ENCODE measurements around the gene HPD.

HPD gene

DNA sequence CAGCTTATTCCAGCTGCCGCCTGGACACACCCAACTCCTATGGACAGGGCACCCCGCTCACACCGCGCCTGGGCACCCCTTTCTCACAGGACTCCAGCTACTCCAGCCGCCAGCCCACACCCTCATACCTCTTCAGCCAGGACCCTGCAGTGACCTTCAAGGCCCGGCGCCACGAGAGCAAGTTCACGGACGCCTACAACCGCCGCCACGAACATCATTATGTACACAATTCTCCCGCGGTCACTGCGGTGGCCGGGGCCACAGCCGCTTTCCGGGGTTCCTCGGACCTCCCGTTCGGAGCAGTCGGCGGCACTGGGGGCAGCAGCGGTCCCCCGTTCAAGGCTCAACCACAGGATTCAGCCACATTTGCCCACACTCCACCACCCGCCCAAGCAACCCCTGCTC is 48.9 kb downstream of the HPD start:
- DNase-seq: no peak

DNA sequence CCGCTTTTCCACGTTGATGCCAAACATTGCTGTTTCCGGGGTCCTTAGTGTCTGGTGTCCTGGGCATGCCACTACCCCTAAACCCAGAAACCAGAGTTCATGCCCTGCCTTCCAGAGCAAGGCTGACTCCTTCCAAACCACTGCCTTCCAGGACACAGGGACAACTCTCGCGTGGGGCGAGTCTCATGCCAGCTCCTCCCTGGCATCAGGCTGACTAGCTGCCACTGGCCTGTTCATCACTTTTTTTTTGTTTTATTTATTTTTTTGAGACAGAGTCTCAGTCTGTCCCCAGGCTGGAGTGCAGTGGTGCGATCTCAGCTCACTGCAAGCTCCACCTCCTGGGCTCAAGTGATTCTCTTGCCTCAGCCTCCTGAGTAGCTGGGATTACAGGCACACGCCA is 50.0 kb downstream of the HPD start:
- DNase-seq: no peak

DNA sequence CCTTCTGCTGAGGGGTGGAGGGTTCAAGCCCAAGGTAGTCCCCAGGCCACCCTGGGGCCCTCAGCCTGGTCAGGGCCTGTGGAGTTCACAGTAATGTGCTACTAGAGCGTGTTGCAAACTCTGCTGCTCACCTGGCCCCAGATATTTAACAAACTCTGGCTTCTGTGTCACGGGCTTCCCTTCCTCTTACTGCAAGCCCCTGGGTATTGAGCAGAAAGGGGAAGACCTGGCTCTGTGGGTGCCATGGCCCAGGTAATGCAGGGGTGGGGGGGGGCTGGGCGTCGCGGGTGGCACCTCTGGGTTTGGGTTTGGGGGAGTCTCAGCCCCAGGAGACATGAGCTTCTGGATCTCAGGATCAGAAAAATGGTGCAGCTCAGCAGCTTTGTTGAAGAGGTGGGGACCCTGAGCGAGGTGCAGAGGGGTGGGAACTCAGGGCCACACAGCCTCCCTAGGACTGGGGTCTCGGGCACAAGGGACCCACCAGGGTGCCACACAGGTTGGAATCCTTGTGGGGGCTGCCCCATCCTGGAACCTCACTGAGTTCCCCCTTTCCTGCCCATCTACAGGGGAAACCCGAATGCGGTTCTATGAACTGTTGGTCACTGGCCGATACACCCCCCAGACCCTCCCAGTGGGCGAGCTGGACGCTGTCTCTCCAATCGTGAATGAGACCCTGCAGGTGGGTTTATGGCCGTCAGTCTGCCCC is 50.9 kb downstream of the HPD start:
- no peak for DNase-seq

DNA sequence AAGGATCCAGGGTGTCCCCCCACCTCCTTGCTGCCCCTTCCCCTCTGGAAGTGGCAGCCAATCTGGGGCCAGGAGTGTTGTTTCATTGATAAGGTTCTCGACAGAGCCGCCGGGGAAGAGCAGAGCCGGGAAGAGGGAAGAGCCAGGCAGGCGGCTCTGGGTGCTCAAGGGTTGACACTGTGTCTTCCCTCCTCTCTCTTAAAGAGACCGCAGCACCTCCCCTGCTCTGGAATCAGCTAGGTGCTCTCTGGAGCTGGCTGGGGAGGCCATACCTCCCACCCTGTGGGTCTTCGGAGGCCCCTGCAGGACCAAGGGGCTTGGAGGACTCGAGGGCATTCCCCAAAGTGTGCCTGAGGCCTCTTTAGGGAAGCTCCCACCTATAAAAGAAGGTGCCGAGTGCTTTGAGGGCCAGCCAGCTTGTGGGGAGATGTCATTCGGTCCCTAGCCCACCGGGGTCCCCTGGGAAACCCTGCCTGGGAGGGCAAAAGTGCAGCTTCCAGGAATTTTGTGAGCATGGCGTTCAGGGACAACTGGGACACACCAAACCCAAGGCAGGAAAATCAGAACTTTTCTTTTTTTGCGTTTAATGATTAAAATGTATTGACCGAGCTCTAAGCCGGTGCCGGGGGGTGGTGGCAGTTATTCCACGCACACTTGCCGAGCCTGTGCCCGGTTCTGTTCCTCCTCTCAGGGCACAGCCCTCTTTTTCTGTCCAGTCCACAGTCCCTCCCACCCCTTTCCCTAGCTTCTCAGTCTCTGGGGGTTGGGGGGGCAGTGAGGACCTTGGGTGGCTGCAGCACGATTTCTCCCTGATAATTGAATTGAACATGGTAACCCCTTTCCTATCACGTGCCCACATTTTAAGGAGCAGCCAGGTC is 51.9 kb downstream of the HPD start:
- no peak for DNase-seq

DNA sequence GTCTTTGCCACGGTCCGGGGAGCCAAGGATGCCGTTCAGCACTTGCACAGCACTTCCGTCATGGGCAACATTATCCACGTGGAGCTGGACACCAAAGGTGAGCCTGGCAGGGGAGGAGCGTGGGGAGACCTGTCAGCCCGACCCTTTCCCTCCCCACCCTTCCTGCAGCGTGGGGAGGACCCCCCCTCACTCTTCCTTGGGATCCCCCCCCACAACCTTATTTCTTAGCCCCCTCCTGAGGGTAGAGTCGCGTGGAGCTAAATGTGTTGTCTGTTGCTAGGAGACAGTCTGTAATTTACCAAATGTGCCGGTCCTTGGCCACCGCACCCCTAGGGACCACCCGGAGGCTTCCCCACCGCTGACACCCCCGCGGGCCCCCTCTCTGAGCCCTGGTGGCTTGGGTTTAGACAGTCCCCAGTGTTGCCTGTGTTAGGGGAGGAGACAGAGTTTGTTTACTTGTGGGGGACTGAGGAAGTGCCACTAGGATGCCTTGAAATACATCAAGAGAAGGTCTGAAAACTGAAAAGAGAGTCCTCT is 52.6 kb downstream of the HPD start:
- DNase-seq: no peak

DNA sequence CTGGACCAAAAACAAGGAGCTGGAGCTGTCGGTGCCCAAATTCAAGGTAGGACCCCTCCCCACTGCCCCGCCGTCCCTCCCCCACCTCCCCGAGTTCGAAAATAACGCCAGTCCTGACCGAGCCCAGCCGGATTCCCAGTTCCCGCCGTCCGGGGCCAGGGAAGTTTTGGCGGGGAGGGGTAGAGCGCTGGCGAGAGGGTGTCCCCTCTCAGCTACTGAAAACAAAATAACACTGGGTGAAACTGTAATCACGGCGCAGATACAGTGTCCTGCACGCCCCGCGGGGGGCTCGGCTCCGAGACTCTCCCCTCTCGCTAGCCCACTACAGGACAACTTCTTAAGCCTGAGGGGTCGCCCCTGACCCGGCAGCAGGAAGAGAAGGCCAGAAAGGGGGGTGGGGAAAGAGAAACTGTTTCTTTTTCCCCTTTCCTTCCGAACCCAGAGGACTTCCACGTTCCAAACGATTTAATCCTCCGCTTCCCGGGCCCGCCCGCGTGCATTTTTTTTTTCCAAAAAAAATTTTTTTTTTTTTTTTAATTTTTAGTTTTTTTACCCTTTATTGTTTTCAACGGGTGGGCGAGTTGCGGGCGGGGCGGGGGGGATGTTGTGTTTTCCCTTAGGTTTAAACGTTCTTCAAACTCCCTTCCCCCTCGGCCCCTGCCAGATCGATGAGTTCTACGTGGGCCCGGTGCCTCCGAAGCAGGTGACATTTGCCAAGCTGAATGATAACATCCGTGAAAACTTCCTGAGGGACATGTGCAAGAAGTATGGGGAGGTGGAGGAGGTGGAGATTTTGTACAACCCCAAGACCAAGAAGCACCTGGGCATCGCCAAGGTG is 53.3 kb downstream of the HPD start:
- no peak for DNase-seq

DNA sequence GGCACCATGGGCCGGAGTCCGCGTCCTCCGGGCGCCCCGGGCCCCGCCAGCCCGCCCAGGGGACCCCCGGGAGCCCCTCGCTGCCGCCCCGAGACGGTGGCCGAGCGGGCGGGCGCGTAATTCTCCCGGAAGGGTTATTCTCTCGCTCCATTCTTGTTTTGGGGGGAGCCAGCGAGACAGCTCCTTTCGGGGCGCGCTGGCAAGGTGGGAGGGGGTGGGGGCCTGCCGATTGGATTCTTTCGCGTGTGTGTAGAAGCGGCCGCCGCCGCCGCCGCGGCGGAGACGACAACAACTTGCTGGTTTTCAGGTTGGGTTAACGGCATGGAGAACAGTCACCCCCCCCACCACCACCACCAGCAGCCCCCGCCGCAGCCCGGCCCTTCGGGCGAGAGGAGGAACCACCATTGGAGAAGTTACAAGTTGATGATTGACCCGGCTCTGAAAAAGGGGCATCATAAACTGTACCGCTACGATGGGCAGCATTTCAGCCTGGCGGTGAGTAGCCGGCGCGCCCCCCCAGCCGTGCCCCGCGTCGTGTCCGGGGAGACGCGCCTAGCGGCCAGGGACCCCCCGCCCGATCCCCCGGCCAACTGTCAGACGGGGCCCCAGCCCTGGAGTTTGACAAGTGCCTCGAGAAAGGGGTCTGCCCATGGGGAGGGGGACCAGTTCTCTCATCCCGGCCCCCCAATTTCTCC is 54.1 kb downstream of the HPD start:
- DNase-seq: no peak

DNA sequence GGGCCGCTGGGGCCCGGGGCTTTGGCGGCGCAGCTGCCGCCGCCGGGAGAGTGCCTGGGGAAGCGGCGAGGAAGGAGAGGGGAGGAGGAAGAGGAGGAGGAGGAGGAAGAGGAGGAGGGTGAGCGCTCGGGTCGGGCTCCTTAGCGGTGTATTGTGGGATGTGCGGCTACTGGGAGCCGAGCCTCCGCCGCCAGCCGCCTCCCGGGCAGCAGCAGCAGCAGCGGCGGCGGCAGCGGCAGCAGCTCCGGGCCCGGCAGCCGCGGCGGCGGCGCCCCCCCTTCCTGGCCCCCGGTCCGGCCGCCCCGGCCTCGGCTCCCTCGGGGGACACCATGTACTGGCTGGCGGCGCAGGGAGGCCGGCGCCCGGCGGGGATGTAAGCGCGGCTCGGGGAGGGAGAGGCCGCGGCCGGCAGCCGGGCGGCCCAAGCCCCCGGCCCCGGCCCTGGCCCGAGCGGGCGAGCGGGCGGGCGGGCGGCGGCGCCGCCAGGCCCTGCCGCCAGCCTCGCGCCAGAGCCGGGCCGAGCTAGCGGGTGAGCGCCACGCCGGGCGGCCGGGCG is 54.7 kb downstream of the HPD start, which contains the start of gene SETD1B:
Gene SETD1B, plus strand, starts transcription at position 149 of the 556 bp plus-strand sequence. CDS start 729 bp downstream, outside the sequence.
- DNase-seq: no peak

DNA sequence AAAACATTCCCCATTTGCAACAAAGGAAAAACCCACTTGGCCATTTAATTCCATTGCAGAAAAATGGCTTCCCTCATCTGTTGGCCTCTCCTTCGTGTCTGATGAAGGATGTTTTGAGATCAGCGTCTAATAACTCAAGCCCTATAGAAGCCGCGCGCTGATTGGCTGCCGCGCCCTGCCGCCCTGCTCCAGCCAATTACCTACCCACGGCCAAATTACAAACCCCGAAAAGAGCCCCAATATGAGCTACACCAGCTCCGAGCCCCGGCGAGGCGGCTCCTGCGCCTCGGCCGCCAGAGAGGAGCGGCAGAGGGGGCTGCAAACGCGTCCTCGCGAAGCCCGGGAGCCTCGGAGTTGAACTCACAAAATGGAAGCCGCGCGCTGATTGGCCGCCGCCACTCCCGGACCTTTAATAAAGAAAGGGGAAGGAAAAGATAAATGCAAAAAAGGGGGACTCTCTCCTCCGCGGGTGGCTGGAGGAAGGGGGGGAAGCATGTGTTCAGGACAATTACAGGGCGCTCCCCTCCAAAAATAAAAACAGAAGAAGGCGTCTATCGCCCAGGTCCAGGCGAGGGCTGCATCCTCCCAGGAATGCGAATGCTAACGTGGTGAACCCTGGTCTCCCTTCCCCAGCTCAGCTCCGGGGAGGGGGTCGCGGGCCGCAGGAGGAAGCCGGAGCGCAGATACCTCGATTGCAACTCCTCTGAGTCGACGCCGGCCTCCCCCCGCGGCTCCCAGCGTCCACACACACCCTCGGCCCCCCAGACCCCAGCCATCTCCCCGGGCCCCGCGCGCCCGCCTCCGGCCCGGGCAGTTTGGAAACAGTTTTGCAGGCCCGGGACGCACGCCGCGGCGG is 55.6 kb downstream of the HPD start:
- DNase-seq: peak; percentile 72

DNA sequence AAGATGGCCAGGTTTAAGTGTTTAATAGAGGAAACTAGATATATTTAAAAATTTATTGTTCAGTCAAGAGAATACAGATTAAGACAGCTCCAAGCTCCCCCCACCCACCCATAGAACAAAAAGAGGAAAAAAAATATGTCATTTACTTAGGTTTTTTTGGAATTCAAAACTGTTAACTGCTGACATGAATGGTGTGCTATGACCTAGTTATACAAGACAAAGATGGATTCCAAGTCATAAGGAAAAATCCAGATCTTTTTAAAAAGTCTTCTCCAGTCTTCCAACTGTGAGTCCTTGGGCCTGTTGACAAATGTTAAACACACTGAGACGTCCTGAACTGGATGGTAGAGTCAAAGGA is 56.2 kb downstream of the HPD start:
- DNase-seq: no peak

DNA sequence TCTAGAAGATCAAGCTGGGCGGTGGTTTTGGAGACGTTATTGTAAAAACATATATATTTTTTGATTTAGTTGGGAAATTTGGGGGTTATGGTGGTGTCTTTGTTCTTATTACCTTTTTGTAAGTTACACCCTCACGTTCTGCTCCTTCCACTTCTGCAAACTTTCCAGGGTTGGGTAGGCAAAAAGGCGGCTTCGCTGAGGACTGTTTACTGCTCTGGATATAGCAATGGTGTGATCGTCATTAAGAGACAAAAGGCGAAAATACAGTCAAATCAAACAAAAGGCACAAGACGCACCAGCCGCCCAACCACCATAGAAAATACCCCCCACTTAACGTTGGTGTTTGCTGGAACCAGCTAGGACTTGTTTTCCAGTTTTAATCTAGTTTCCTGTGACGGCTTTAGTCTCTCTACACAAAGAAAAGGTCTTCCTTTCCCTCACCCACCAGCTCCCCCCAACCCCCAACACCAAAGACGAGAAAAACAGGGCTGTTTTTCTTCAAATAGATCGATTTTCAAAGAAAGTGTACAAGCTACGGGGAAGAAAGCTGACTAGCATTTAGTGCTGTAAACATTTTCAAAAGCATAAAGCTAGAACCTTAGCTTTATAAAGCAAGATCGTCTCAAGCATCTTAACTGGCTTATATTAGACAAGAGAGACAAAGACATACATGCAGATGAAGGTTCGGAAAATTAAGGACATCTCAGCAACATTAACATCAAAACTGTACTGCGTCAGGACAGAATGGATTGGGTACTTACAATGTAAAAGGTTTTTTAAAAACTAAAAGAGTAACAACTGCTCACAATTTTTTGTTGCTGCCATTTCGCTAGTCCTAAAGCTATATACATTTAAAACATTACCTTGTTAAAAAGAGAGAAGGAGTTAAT is 56.8 kb downstream of the HPD start:
- DNase-seq: no peak

DNA sequence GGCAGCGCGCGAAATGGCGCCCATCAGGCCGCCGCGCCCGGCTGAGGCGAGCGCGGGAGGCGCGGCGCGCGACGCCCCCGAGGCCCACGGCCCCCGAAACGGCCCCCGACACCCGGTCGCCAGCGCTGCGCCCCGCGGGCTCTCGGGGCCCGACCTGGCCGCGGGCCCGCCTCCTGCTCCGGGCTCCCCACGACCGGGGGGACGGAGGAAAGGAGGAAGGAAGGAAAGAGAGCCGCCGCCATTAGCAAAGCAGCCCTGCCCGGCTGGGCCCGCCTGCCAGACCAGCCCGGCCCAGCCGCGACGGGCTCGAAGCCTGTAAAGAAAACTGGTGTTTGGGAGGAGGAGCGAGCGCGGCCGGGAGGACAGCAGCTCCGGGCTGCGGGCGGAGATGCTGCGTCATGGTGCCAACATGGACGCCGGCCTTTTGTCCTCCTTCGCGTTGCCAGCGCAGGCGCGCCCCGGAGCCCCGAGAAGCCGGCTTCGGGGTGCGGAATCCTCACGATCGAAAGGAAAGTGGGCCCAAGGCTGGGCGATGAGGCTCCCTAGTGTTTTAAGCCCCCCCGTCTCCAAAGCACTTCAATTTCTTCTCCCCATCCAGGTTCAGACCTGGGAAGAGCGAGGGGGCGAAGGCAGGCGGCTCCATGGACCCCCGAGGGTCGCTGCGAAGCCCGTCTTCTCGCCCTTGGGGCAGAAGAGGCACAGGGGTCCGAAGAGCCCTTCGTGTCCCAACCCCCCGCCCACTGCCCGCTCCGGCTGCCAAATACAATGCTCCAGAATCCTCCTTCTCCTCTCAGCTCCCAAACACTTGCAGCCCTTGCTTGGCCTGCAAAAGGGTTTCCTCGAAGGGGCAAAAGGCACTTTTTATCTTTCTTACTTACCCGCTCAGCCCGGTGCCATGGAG is 57.7 kb downstream of the HPD start:
- no peak for DNase-seq

DNA sequence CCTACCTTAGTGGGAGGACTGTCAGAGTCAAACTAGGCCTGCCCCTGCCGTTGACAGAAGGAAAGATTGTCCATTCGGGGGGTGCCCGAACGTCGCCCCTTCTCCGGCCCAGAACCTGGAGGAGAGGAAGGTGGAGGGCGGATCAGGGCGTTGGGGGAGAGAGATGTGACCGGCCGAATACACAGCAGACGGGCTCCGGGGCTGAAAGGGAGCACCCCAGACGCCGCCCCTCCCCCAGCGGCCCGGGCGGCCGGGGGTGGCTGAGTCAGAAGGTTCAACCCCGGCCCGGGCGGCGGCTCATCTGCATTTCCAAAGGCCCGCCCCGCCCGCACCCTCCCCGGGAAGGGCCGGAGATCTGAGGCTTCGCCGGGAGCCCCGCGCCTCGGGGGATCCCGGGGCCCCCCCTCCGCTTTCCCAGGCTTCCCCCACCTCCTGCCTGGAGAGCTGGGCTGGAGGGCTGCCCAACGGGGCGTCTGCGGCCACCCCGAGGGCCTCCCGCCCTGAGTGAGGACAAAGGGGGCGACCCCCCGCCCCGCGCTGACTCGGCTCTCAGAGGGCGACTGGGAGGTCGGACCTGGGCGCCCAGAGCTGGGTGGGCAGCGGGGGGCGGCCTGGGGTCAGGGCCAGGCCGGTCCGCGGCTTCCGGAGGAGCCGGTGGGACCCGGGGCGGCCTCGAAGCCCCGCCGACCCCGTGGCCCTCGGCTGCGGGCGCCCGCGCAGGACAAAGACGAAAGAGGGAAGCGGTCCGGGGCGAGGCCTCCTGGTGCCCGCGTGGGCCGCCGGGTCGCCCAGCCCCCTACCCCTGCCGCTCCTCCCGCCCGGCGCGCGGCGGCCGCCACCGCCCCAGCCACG is 58.6 kb downstream of the HPD start:
- DNase-seq: no peak

DNA sequence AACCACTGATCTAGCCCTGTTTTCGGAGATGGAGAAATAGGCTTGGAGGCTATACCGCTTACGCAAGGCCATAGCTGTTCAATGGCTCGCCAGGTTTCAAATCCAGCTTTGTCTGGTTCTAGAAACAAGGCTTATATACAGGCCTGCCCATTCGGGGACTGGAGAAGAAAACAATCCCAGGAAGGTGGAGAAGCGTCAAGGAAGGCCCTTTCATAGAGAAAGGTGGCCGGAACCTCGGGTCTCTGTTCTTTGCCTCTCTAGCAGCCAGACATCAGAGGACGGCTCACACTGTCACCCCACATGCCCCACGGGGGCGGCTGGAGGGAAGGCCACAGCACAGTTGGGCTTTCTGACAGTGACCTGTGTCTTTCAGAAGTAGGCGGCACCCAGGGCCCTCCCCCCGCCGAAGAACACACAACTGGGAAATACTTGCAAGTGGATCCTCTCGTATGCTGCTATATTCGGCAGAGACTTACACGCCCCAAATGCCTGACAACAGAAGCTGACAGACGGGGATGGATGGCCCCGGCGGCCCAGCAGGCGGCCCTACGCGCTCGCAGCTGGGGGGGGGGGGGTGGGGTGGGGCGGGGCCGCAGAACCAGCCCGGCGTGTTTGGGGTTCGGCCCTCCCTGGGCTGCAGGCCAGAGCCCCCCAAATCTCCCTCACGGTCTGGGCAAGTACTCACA is 59.4 kb downstream of the HPD start:
- DNase-seq: no peak

DNA sequence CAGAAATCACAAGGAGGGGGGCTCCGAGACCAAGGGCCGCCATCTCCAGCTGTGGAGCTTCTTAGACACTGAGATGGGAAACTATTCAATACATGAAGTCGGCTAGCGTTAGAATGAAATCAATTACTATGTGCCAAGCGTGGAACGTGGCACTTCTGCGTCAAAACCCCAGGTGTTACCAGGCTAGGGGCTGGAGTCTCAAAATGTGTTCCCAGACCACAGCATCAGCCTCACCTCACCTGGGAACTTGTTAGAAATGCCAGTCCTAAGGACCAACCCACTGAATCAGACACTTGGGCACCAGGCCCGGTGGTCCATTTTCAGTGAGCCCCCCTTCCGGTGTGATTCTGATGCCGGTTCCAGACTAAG is 59.9 kb downstream of the HPD start:
- DNase-seq: no peak

DNA sequence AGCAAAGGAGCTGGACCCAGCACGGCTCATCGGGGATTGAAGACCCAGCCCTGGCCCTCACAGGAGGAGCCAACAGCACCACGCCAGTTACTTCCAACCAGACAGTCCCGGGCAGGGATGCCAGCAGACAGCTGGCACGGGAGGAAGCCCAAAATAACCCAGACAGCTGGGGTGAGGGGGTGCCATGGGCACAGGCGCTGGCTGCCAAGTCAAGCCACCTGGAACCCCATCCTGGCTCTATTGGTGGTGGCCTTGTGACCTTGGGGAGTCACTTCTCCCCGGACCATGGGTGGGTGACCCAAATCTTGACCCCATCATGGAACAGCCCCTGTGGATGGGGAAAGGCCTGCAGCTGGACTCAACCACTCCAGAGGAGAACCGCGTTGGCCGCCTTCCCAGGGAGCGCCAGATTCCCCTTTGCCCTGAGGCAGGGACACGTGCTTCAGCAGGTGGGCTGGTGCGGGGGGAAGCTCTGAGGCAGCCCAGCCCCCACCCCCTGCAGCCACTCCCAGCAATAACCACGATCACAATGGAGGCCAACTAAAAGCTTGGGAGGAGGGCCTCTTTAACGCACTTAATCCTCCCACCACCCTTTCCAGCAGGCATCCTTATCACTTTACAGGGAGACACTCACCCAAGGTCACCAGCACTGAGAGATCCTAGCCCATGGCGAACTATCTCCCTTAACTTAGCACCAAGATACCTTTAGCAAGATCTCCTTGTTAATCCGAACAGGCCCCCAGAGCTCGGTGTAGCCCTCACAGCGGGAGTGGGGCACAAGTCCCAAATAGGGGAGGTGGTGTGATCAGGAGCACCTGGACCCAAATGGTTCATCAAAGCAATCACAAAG is 60.5 kb downstream of the HPD start:
- no peak for DNase-seq
